ENCODE data around the gene IL12RB1.
"Not testable (repeated sequence)": the region's sequence is repeated elsewhere in the genome, so short reads cannot be mapped to it uniquely, and the experiment has no call there.

The IL12RB1 gene

GRCh38 chr19:18091217-18091608 lies 4.5 kb upstream of the IL12RB1 start:
- H3K9me3 ChIP-seq (ENCODE audit: severe bottlenecking) = no peaks in the 10 kb centered on the region
- H3K27me3 ChIP-seq (ENCODE audit: insufficient read depth, poor library complexity, severe bottlenecking) = no peaks in the 10 kb centered on the region
- no peak for TF ChIP-seq CTCF (IDR thresholded peaks at IDR 0.05; ENCODE audit: poor library complexity, severe bottlenecking)
- H3K27ac ChIP-seq (ENCODE audit: poor library complexity, severe bottlenecking) = no peak overlapping the region
- H3K36me3 ChIP-seq (ENCODE audit: low read depth) = no peaks in the 10 kb centered on the region
- peaks cover 4% of the 10 kb centered on the region for H3K4me1 ChIP-seq (ENCODE audit: insufficient read depth, poor library complexity, severe bottlenecking)
- ATAC-seq (ENCODE audit: low read depth) (no peak), DNase-seq (ENCODE audit: low spot score) (no peak)
- H3K4me3 ChIP-seq (ENCODE audit: severe bottlenecking) = no peak overlapping the region

- Histone ChIP-seq H3K9me3 (ENCODE audit: severe bottlenecking) (no peaks in the 10 kb centered on the region), H3K4me3 (ENCODE audit: severe bottlenecking) (no peak overlapping the region), H3K27me3 (ENCODE audit: insufficient read depth, poor library complexity, severe bottlenecking) (no peaks in the 10 kb centered on the region), H3K27ac (ENCODE audit: poor library complexity, severe bottlenecking) (no peak overlapping the region), H3K36me3 (ENCODE audit: low read depth) (no peaks in the 10 kb centered on the region), H3K4me1 (ENCODE audit: insufficient read depth, poor library complexity, severe bottlenecking) (peaks cover 4% of the 10 kb centered on the region)
- TF ChIP-seq CTCF (IDR thresholded peaks at IDR 0.05; ENCODE audit: poor library complexity, severe bottlenecking) = no peak
- ATAC-seq (ENCODE audit: low read depth) (no peak), DNase-seq (ENCODE audit: low spot score) (no peak)
These were observed 3.9 kb upstream of the IL12RB1 start for GRCh38 chr19:18090545-18091216.

- Histone ChIP-seq H3K36me3 (ENCODE audit: low read depth) (no peaks in the 10 kb centered on the region), H3K4me3 (ENCODE audit: severe bottlenecking) (no peak overlapping the region), H3K27me3 (ENCODE audit: insufficient read depth, poor library complexity, severe bottlenecking) (no peaks in the 10 kb centered on the region), H3K9me3 (ENCODE audit: severe bottlenecking) (no peaks in the 10 kb centered on the region), H3K27ac (ENCODE audit: poor library complexity, severe bottlenecking) (no peak overlapping the region), H3K4me1 (ENCODE audit: insufficient read depth, poor library complexity, severe bottlenecking) (peaks cover 4% of the 10 kb centered on the region)
- ATAC-seq (ENCODE audit: low read depth) (no peak), DNase-seq (ENCODE audit: low spot score) (no peak)
- no peak for TF ChIP-seq CTCF (IDR thresholded peaks at IDR 0.05; ENCODE audit: poor library complexity, severe bottlenecking)
These were observed 3.0 kb upstream of the IL12RB1 start for GRCh38 chr19:18089726-18090125.

- not testable (repeated sequence) for H3K4me1 ChIP-seq (ENCODE audit: insufficient read depth, poor library complexity, severe bottlenecking); H3K4me3 ChIP-seq (ENCODE audit: severe bottlenecking)
These were observed 2.4 kb upstream of the IL12RB1 start for GRCh38 chr19:18089096-18089541.

GRCh38 chr19:18085702-18086457 lies 854 bp downstream of the IL12RB1 start:
- DNase-seq (ENCODE audit: low spot score) (no peak), ATAC-seq (ENCODE audit: low read depth) (no peak)
- Histone ChIP-seq H3K27ac (ENCODE audit: poor library complexity, severe bottlenecking) (no peak overlapping the region), H3K36me3 (ENCODE audit: low read depth) (no peaks in the 10 kb centered on the region), H3K9me3 (ENCODE audit: severe bottlenecking) (no peaks in the 10 kb centered on the region), H3K4me1 (ENCODE audit: insufficient read depth, poor library complexity, severe bottlenecking) (no peaks in the 10 kb centered on the region), H3K27me3 (ENCODE audit: insufficient read depth, poor library complexity, severe bottlenecking) (no peaks in the 10 kb centered on the region), H3K4me3 (ENCODE audit: severe bottlenecking) (no peak overlapping the region)
- TF ChIP-seq CTCF (IDR thresholded peaks at IDR 0.05; ENCODE audit: poor library complexity, severe bottlenecking) = no peak

More at GRCh38 chr19:18089096-18089541, 2.4 kb upstream of the IL12RB1 start:
- not testable (repeated sequence) for H3K27me3 ChIP-seq (ENCODE audit: insufficient read depth, poor library complexity, severe bottlenecking); H3K36me3 ChIP-seq (ENCODE audit: low read depth); ATAC-seq (ENCODE audit: low read depth); DNase-seq (ENCODE audit: low spot score); H3K9me3 ChIP-seq (ENCODE audit: severe bottlenecking); H3K27ac ChIP-seq (ENCODE audit: poor library complexity, severe bottlenecking)
